ENCODE results near the gene UBE3B.

The UBE3B gene

DNA sequence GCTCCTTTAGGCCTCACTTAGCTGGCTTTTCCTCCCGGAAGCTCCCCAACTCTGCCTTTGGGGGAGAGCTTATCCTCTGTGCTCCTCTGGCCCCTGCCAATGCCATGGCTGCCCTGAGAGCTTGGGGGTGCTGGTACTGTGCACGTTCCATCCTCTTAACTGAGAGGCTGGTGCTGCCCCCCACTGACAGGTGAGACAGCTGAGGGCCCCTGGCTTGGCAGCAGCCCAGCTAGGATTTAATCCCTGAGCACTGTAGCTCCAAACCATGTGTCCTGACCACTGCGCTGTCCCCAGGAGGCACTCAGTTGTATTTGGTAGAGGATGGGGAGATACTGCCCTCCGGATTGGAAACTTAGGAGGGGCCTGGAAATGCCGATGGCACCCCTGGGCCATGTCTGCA is 46.1 kb downstream of the UBE3B start:
- no peak for ATAC-seq
- TF ChIP-seq RARB (CRISPR knock-in tag; IDR thresholded peaks at IDR 0.05): no peak
- no peak for TF ChIP-seq ZNF8 (CRISPR knock-in tag; IDR thresholded peaks at IDR 0.05)
- TF ChIP-seq SNAI2 (CRISPR knock-in tag; IDR thresholded peaks at IDR 0.05): no peak
- no peak for TF ChIP-seq ESRRG (CRISPR knock-in tag; IDR thresholded peaks at IDR 0.05)
- no peak for TF ChIP-seq ZFP3 (CRISPR knock-in tag; IDR thresholded peaks at IDR 0.05)
- TF ChIP-seq, protein P1, sequence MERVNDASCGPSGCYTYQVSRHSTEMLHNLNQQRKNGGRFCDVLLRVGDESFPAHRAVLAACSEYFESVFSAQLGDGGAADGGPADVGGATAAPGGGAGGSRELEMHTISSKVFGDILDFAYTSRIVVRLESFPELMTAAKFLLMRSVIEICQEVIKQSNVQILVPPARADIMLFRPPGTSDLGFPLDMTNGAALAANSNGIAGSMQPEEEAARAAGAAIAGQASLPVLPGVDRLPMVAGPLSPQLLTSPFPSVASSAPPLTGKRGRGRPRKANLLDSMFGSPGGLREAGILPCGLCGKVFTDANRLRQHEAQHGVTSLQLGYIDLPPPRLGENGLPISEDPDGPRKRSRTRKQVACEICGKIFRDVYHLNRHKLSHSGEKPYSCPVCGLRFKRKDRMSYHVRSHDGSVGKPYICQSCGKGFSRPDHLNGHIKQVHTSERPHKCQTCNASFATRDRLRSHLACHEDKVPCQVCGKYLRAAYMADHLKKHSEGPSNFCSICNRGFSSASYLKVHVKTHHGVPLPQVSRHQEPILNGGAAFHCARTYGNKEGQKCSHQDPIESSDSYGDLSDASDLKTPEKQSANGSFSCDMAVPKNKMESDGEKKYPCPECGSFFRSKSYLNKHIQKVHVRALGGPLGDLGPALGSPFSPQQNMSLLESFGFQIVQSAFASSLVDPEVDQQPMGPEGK (CRISPR knock-in tag; IDR thresholded peaks at IDR 0.05; ENCODE audit: borderline replicate concordance): no peak
- TF ChIP-seq PPARA (CRISPR knock-in tag; IDR thresholded peaks at IDR 0.05; ENCODE audit: borderline replicate concordance): no peak
- TF ChIP-seq TCF4 (CRISPR knock-in tag; IDR thresholded peaks at IDR 0.05; ENCODE audit: borderline replicate concordance): no peak
- TF ChIP-seq ZNF565 (CRISPR knock-in tag; conservative IDR thresholded peaks at IDR 0.05; ENCODE audit: low read depth): no peak
- no peak for TF ChIP-seq BACH2 (CRISPR knock-in tag; IDR thresholded peaks at IDR 0.05; ENCODE audit: borderline replicate concordance)
- no peak for TF ChIP-seq ZFP30 (CRISPR knock-in tag; IDR thresholded peaks at IDR 0.05)
- TF ChIP-seq ISL1 (CRISPR knock-in tag; IDR thresholded peaks at IDR 0.05): no peak
- TF ChIP-seq, protein P2, sequence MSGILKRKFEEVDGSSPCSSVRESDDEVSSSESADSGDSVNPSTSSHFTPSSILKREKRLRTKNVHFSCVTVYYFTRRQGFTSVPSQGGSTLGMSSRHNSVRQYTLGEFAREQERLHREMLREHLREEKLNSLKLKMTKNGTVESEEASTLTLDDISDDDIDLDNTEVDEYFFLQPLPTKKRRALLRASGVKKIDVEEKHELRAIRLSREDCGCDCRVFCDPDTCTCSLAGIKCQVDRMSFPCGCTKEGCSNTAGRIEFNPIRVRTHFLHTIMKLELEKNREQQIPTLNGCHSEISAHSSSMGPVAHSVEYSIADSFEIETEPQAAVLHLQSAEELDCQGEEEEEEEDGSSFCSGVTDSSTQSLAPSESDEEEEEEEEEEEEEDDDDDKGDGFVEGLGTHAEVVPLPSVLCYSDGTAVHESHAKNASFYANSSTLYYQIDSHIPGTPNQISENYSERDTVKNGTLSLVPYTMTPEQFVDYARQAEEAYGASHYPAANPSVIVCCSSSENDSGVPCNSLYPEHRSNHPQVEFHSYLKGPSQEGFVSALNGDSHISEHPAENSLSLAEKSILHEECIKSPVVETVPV (CRISPR knock-in tag; IDR thresholded peaks at IDR 0.05): no peak
- TF ChIP-seq ZNF70 (CRISPR knock-in tag; IDR thresholded peaks at IDR 0.05): no peak
- TF ChIP-seq ARNTL (CRISPR knock-in tag; IDR thresholded peaks at IDR 0.05; ENCODE audit: borderline replicate concordance, low read depth): no peak
- no peak for TF ChIP-seq ZC3H10 (CRISPR knock-in tag; IDR thresholded peaks at IDR 0.05)
- TF ChIP-seq TOX (CRISPR knock-in tag; IDR thresholded peaks at IDR 0.05; ENCODE audit: borderline replicate concordance): no peak
- TF ChIP-seq, protein P3, sequence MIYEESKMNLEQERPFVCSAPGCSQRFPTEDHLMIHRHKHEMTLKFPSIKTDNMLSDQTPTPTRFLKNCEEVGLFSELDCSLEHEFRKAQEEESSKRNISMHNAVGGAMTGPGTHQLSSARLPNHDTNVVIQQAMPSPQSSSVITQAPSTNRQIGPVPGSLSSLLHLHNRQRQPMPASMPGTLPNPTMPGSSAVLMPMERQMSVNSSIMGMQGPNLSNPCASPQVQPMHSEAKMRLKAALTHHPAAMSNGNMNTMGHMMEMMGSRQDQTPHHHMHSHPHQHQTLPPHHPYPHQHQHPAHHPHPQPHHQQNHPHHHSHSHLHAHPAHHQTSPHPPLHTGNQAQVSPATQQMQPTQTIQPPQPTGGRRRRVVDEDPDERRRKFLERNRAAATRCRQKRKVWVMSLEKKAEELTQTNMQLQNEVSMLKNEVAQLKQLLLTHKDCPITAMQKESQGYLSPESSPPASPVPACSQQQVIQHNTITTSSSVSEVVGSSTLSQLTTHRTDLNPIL (CRISPR knock-in tag; IDR thresholded peaks at IDR 0.05; ENCODE audit: low read depth): no peak

DNA sequence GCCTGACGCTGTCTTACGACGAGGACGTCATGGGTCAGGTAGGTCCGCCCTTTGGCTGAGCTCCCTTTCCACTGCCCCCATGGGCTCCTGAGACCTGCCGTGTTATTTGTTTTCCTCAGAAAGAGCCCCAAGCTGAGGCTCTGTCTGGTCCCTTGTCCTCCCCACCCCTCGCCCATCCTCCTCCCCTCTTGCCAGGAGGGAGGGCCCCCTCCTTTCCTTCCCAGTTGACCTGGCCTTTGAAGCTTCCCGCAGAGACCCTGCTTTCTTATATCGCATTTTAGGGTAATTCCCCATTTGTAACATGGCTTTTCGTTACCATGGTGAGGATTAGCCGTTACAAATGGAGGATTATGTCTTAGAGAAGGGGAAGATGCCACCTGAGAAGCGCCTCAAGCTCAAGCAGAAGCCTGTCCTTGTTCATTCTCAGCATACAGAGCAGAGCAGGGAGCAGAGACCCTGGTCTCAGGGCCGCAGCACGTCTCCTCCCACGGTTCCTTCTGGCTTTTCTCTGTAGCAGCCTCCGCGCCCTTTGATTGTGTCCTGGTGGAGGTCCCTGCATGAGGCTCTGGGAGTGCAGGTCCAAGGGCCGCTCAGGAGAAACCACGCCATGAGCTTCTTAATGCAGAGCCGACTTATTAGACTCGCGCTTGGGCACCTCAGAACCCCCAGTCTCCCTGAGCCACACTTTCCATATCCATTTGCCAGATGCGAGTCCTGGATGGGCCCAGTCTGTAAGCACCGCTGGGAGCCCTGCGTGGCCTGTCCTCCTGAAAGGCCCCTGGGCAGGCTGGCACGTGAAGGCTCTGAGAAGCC is 47.2 kb downstream of the UBE3B start:
- ATAC-seq: no peak
- TF ChIP-seq, protein P3 (CRISPR knock-in tag; IDR thresholded peaks at IDR 0.05; ENCODE audit: low read depth): no peak
- TF ChIP-seq GLIS3 (CRISPR knock-in tag; IDR thresholded peaks at IDR 0.05) (no peak), CSDC2 (CRISPR knock-in tag; IDR thresholded peaks at IDR 0.05) (no peak), ISL1 (CRISPR knock-in tag; IDR thresholded peaks at IDR 0.05) (no peak), PPARA (CRISPR knock-in tag; IDR thresholded peaks at IDR 0.05; ENCODE audit: borderline replicate concordance) (no peak), ZNF70 (CRISPR knock-in tag; IDR thresholded peaks at IDR 0.05) (no peak), ZFP3 (CRISPR knock-in tag; IDR thresholded peaks at IDR 0.05) (no peak)
- TF ChIP-seq, protein P4, sequence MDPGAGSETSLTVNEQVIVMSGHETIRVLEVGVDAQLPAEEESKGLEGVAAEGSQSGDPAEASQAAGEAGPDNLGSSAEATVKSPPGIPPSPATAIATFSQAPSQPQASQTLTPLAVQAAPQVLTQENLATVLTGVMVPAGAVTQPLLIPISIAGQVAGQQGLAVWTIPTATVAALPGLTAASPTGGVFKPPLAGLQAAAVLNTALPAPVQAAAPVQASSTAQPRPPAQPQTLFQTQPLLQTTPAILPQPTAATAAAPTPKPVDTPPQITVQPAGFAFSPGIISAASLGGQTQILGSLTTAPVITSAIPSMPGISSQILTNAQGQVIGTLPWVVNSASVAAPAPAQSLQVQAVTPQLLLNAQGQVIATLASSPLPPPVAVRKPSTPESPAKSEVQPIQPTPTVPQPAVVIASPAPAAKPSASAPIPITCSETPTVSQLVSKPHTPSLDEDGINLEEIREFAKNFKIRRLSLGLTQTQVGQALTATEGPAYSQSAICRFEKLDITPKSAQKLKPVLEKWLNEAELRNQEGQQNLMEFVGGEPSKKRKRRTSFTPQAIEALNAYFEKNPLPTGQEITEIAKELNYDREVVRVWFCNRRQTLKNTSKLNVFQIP (CRISPR knock-in tag; IDR thresholded peaks at IDR 0.05; ENCODE audit: borderline replicate concordance, low read depth): no peak
- TF ChIP-seq, protein P2 (CRISPR knock-in tag; IDR thresholded peaks at IDR 0.05): no peak
- TF ChIP-seq, protein P1 (CRISPR knock-in tag; IDR thresholded peaks at IDR 0.05; ENCODE audit: borderline replicate concordance): no peak

Data from SK-N-SH treated with all-trans-retinoic acid at 6 μM for 48 hours (cell line).